Measurements from ENCODE around the gene ZBTB7C. TPM values are rescaled to one million over a fixed set of nuclear protein-coding genes. Genes with fewer than 3 reads are reported as not detected.

The ZBTB7C gene
- total RNA-seq, 1 experiment from 2014 or later = 0.33 TPM

GRCh38 chr18:48050176-48050575 is 359.0 kb downstream of the ZBTB7C start:
- no peak overlapping the region for H3K4me3 Mint-ChIP-seq

More at GRCh38 chr18:48050176-48050575, 359.0 kb downstream of the ZBTB7C start:
- peaks cover 29% of the 10 kb centered on the region for H3K27me3 Mint-ChIP-seq (ENCODE audit: low read depth)
- no peak overlapping the region for H2BK120ac ChIP-seq (ENCODE audit: low read depth, low read length, poor library complexity, severe bottlenecking)
- no peak overlapping the region for H3K27ac ChIP-seq (ENCODE audit: insufficient read length, low read depth, low read length)
- H3K56ac ChIP-seq (ENCODE audit: insufficient read length, low read depth, low read length) = no peak overlapping the region
- no CpG with 5 or more reads among the region's 7 CpGs for WGBS (ENCODE audit: extremely low coverage, insufficient read length, low lambda C conversion rate)
- H4K91ac ChIP-seq (ENCODE audit: insufficient read length, low read depth, low read length) = no peak overlapping the region
- H3K27me3 ChIP-seq (ENCODE audit: insufficient read depth, low read length) = no peaks in the 10 kb centered on the region
- H2AFZ ChIP-seq (ENCODE audit: low read length) = no peak overlapping the region
- H2AK5ac ChIP-seq (ENCODE audit: insufficient read length, low read length) = no peak overlapping the region
- no peak overlapping the region for H2BK12ac ChIP-seq (ENCODE audit: insufficient read length, low read depth, low read length)
- no peak overlapping the region for H2BK5ac ChIP-seq (ENCODE audit: insufficient read length, low read length)
- no peak for TF ChIP-seq CTCF (conservative IDR thresholded peaks at IDR 0.05)
- H3T11ph ChIP-seq (ENCODE audit: low read length) = no peak overlapping the region
- H3K9me3 Mint-ChIP-seq = no peaks in the 10 kb centered on the region; a peak in 1 of 5 replicates
- H3K79me1 ChIP-seq (ENCODE audit: insufficient read depth, low read depth, low read length, poor library complexity, severe bottlenecking) = no peaks in the 10 kb centered on the region
- H4K20me1 ChIP-seq (ENCODE audit: control insufficient read depth, insufficient read depth, insufficient read length) = no peaks in the 10 kb centered on the region
- H3K4me2 ChIP-seq (ENCODE audit: insufficient read depth, insufficient read length, low read length) = no peak overlapping the region
- H3K18ac ChIP-seq (ENCODE audit: insufficient read length, low read depth, low read length) = no peak overlapping the region
- H3K23me2 ChIP-seq (ENCODE audit: insufficient read length, low read depth, low read length, poor library complexity, severe bottlenecking) = no peaks in the 10 kb centered on the region
- DNase-seq = no peak
- no peak overlapping the region for H3K9ac ChIP-seq (ENCODE audit: extremely low read depth, insufficient read length, low read length)
- no peak overlapping the region for H2BK20ac ChIP-seq (ENCODE audit: low read depth, low read length, poor library complexity, severe bottlenecking)
- H3K4me1 Mint-ChIP-seq = peaks cover 8 to 9% of the 10 kb centered on the region in 2 experiments
- H3K14ac ChIP-seq (ENCODE audit: insufficient read depth, low read length) = no peak overlapping the region; the same call in 1 of the 2 replicates
- no peak overlapping the region for H2BK15ac ChIP-seq (ENCODE audit: low read depth, low read length)
- H3K36me3 Mint-ChIP-seq (ENCODE audit: insufficient read depth in 1 of 3, low read depth in 3 of 3) = no peaks in the 10 kb centered on the region
- no peak overlapping the region for H4K8ac ChIP-seq (replicated peaks; ENCODE audit: insufficient read length, low read depth, low read length)
- no peak overlapping the region for H3K4ac ChIP-seq (ENCODE audit: low read depth, low read length)
- no peaks in the 10 kb centered on the region for H3K9me3 ChIP-seq (ENCODE audit: control insufficient read depth, low read depth, low read length)
- H3K27ac Mint-ChIP-seq = no peak overlapping the region
- no peaks in the 10 kb centered on the region for H3K79me2 ChIP-seq (ENCODE audit: insufficient read depth, low read length)
- no peak overlapping the region for H4K5ac ChIP-seq (ENCODE audit: insufficient read length, low read depth, low read length)
- no peaks in the 10 kb centered on the region; the same call in 1 of the 2 replicates for H3K4me1 ChIP-seq (ENCODE audit: insufficient read depth, low read length)
- no peak overlapping the region for H3K23ac ChIP-seq (ENCODE audit: insufficient read length, low read depth, low read length)

All from H9 (cell line).